NCI-H82 treated with DMSO at 0.1 percent for 48 hours (cell line): ENCODE data around the gene SPATA2L.
A peak's percentile ranks its signal among the peaks of the same experiment; 100 is the strongest.
"Not testable (repeated sequence)": the region's sequence is repeated elsewhere in the genome, so short reads cannot be mapped to it uniquely, and the experiment has no call there.

Experiments
- DNase-seq: peaks from one replicate; lab custom pipeline; 2025; ENCODE audit not compliant: unreplicated experiment; lab: John Stamatoyannopoulos, UW

Gene SPATA2L

GRCh38 chr16:89691231-89691985, 10.1 kb downstream of the SPATA2L start:
- no peak for DNase-seq

- DNase-seq, result no peak
These were observed 11.1 kb downstream of the SPATA2L start for GRCh38 chr16:89690392-89690901.

GRCh38 chr16:89689621-89690020, 11.9 kb downstream of the SPATA2L start:
- not testable (repeated sequence) for DNase-seq

GRCh38 chr16:89689142-89689541, 12.4 kb downstream of the SPATA2L start:
- DNase-seq, result no peak

- DNase-seq, result no peak
These were observed 13.1 kb downstream of the SPATA2L start for GRCh38 chr16:89688395-89688794.

- no peak for DNase-seq
These were observed 14.2 kb downstream of the SPATA2L start for GRCh38 chr16:89687092-89687940.

- DNase-seq, result peak; percentile 64
These were observed 14.9 kb downstream of the SPATA2L start, which contains the start of gene CDK10 for GRCh38 chr16:89686520-89687091. CDK10 (plus strand) TSS chr16:89686689; CDS start chr16:89686711, 22 bp downstream.

- DNase-seq, result no peak
These were observed 15.6 kb downstream of the SPATA2L start for GRCh38 chr16:89685916-89686315.

- no peak for DNase-seq
These were observed 23.2 kb downstream of the SPATA2L start for GRCh38 chr16:89678258-89678657.

GRCh38 chr16:89672177-89672941, 29.1 kb downstream of the SPATA2L start:
- DNase-seq, result no peak

GRCh38 chr16:89671565-89671964, 29.9 kb downstream of the SPATA2L start:
- DNase-seq, result not testable (repeated sequence)

GRCh38 chr16:89670496-89671431, 30.7 kb downstream of the SPATA2L start:
- DNase-seq, result no peak

- no peak for DNase-seq
These were observed 31.8 kb downstream of the SPATA2L start for GRCh38 chr16:89669755-89670154.

GRCh38 chr16:89668790-89669158, 32.7 kb downstream of the SPATA2L start:
- DNase-seq, result no peak

GRCh38 chr16:89667633-89668032, 33.9 kb downstream of the SPATA2L start:
- DNase-seq, result no peak

- DNase-seq, result not testable (repeated sequence)
These were observed 34.5 kb downstream of the SPATA2L start for GRCh38 chr16:89667000-89667399.

- DNase-seq, result not testable (repeated sequence)
These were observed 37.3 kb downstream of the SPATA2L start for GRCh38 chr16:89664238-89664637.

- DNase-seq, result no peak
These were observed 40.3 kb downstream of the SPATA2L start for GRCh38 chr16:89661215-89661614.

GRCh38 chr16:89660146-89660545, 41.4 kb downstream of the SPATA2L start:
- no peak for DNase-seq
